Type B pancreatic cell (in vitro differentiated cells): ENCODE measurements around the gene MTIF3. TPM values are rescaled to one million over a fixed set of nuclear protein-coding genes. Genes with fewer than 3 reads are reported as not detected.
A peak's percentile ranks its signal among the peaks of the same experiment; 100 is the strongest.

Experiments
- DNase-seq: peaks from one replicate; pipeline ENCODE4 v3.0.0; 2021; ENCODE audit warnings: mixed read lengths; ENCODE audit not compliant: unreplicated experiment; ENCODE audit errors: extremely low spot score
- H3K27ac Mint-ChIP-seq: 2 replicates; pipeline ENCODE4 v1.8.0; 2021; ENCODE audit warnings: mild to moderate bottlenecking, mixed read lengths
- H3K27me3 Mint-ChIP-seq: 2 replicates; pipeline ENCODE4 v1.8.0; 2021; ENCODE audit warnings: mixed read lengths
- H3K36me3 Mint-ChIP-seq: 2 replicates; pipeline ENCODE4 v1.8.0; 2021; ENCODE audit warnings: mixed read lengths
- H3K4me1 Mint-ChIP-seq: one replicate; pipeline ENCODE4 v1.8.0; 2021; ENCODE audit warnings: mixed read lengths; ENCODE audit not compliant: unreplicated experiment
- H3K4me3 Mint-ChIP-seq: 2 replicates; pipeline ENCODE4 v1.8.0; 2021; ENCODE audit warnings: mild to moderate bottlenecking, mixed read lengths
- H3K9me3 Mint-ChIP-seq: 2 replicates; pipeline ENCODE4 v1.8.0; 2021; ENCODE audit warnings: mixed read lengths
- total RNA-seq: library from RNA; stranded (reverse); gene quantifications from 2 replicates; pipeline ENCODE4 v1.2.1, GENCODE V29; 2021; ENCODE audit warnings: low replicate concordance
- TF ChIP-seq, protein P1 (sequence below): fragments of 200-600 bp; sonication (generic); conservative IDR thresholded peaks from 2 replicates; pipeline ENCODE4 v1.5.0; 2021; ENCODE audit warnings: antibody characterized with exemption, mild to moderate bottlenecking

Gene MTIF3
- total RNA-seq, 1 donor from 2014 or later, result 39.7 TPM

GRCh38 chr13:27466513-27466912 lies 16.1 kb upstream of the MTIF3 start:
- peaks cover 3% of the 10 kb centered on the region for H3K27me3 Mint-ChIP-seq
- no peaks in the 10 kb centered on the region for H3K4me1 Mint-ChIP-seq
- no peak overlapping the region for H3K27ac Mint-ChIP-seq
- H3K4me3 Mint-ChIP-seq, result no peak overlapping the region
- no peaks in the 10 kb centered on the region for H3K36me3 Mint-ChIP-seq
- H3K9me3 Mint-ChIP-seq, result no peaks in the 10 kb centered on the region
- no peak for DNase-seq
- TF ChIP-seq, protein P1, sequence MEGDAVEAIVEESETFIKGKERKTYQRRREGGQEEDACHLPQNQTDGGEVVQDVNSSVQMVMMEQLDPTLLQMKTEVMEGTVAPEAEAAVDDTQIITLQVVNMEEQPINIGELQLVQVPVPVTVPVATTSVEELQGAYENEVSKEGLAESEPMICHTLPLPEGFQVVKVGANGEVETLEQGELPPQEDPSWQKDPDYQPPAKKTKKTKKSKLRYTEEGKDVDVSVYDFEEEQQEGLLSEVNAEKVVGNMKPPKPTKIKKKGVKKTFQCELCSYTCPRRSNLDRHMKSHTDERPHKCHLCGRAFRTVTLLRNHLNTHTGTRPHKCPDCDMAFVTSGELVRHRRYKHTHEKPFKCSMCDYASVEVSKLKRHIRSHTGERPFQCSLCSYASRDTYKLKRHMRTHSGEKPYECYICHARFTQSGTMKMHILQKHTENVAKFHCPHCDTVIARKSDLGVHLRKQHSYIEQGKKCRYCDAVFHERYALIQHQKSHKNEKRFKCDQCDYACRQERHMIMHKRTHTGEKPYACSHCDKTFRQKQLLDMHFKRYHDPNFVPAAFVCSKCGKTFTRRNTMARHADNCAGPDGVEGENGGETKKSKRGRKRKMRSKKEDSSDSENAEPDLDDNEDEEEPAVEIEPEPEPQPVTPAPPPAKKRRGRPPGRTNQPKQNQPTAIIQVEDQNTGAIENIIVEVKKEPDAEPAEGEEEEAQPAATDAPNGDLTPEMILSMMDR, result no peak

- TF ChIP-seq, protein P1, result no peak
- no peak overlapping the region for H3K27ac Mint-ChIP-seq
- DNase-seq, result no peak
Measured at GRCh38 chr13:27465611-27466010, 15.2 kb upstream of the MTIF3 start.

DNA sequence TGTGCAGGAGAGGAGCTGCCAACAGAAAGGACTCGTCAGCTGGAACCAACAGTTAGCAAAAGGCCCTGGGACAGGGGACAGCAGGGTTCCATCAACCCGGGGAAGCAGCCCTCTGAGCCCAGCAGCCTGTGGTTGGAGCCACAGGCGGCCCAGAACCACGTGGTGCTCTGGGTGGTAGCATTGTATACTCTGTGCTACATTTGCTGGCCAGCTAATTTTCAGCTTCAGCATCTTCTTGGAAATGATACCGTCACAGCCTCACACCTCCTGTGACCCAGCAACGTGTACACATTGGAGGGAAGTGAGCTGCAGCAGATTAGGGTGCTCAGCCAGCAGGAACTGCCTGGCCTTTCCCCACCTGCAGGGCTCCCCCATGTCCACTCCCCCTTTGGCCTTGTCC lies 13.1 kb upstream of the MTIF3 start:
- Mint-ChIP-seq H3K36me3 (no peaks in the 10 kb centered on the region), H3K27me3 (peaks cover 12% of the 10 kb centered on the region), H3K27ac (no peak overlapping the region), H3K4me3 (no peak overlapping the region), H3K9me3 (no peaks in the 10 kb centered on the region), H3K4me1 (no peaks in the 10 kb centered on the region)
- TF ChIP-seq, protein P1, result no peak
- DNase-seq, result no peak

More at GRCh38 chr13:27465611-27466010, 15.2 kb upstream of the MTIF3 start:
- peaks cover 3% of the 10 kb centered on the region for H3K27me3 Mint-ChIP-seq
- H3K9me3 Mint-ChIP-seq, result no peaks in the 10 kb centered on the region
- no peaks in the 10 kb centered on the region for H3K36me3 Mint-ChIP-seq
- H3K4me1 Mint-ChIP-seq, result no peaks in the 10 kb centered on the region
- no peak overlapping the region for H3K4me3 Mint-ChIP-seq

DNA sequence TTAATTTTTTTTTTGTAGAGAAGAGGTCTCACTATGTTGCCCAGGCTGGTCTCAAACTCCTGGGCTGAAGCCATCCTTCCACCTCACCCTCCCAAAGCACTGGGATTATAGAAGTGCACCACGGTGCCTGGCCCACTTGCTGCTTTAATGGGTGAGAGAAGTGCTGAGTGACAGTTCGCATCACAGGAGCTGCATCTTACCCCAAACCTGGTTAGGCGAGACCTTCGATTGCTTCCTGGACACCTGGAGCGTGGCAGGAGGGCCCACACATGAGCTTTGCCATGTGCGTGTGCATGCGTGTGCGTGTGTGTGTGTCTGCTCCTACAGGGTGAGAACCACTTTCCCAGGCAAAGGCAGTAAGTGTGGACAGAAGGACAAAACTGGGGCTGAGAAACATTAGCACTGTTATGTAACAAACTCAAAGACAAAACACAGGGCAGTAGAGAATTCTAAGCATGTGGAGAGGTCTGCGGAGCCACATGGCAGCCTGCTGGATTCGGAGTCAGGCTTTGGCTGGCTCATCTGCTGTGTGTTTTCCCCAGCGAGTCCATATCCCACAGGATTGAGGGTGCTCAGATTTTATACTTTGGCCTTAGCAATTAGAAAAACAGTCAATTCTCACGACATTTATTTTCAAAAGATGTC lies 11.7 kb upstream of the MTIF3 start:
- Mint-ChIP-seq H3K27me3 (peaks cover 15% of the 10 kb centered on the region), H3K36me3 (no peaks in the 10 kb centered on the region), H3K27ac (no peak overlapping the region), H3K9me3 (no peaks in the 10 kb centered on the region), H3K4me3 (no peak overlapping the region), H3K4me1 (no peaks in the 10 kb centered on the region)
- TF ChIP-seq, protein P1, result no peak
- no peak for DNase-seq

DNA sequence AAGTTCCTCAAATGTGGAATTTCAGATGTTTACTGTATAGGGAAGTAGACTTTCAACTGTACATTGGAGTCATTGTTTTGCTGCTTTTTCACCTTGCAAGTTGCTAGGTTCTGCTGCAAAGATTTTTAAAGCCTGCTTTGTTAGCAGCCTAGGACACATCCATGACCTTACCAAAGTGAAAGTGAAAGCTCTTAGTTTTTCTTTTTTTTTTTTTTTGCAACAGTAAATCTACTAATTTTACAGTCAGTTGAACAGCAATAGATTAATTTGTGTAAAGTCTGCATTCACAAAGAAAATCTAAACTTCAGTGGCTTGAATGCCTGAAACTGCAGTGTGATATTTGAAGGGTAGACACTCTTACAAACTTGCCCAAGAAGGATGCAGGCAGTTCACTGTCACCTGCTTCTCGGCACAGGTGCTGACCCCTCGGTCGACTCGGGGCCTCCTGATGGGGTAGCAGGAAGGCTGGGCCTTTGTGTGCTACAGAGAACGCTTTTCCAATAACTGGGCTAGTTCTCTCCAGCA lies 5.0 kb upstream of the MTIF3 start:
- Mint-ChIP-seq H3K4me3 (peak overlapping the region; percentile 42), H3K9me3 (no peaks in the 10 kb centered on the region), H3K36me3 (no peaks in the 10 kb centered on the region), H3K27ac (no peak overlapping the region), H3K4me1 (no peaks in the 10 kb centered on the region), H3K27me3 (peaks cover 15% of the 10 kb centered on the region)
- no peak for DNase-seq
- TF ChIP-seq, protein P1, result no peak
